ENCODE measurements around the gene G0S2.
A peak's percentile ranks its signal among the peaks of the same experiment; 100 is the strongest.

G0S2 gene

DNA sequence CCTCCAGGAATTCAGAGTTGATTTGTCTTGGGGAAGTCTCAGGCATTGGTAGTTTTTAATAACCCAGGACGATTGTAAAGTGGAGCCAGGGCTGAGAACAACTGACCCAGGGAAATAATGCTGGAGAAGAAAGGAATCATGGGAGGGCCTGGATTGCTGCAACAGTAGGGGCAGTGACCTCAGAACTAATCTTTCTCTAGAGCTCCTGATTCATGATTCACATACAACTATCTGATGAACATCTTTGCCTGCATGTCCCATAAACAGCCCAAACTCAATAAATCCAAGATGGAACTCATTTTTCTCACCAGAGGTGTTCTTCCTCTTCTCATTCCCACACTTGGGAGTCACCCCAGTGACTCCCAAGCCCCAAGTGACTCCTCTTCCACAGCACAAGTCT, 8.1 kb upstream of the G0S2 start:
- Histone ChIP-seq H3K4me1 (ENCODE audit: control insufficient read depth, insufficient read depth, low read length) (peaks cover 66% of the 10 kb centered on the region), H3K4me3 (ENCODE audit: low read length) (no peak overlapping the region), H3K36me3 (ENCODE audit: control insufficient read depth, insufficient read depth, low read length, severe bottlenecking) (no peaks in the 10 kb centered on the region), H3K9ac (ENCODE audit: low read length) (no peak overlapping the region), H3K9me3 (ENCODE audit: control insufficient read depth, low read length) (peaks cover 3% of the 10 kb centered on the region), H3K27me3 (replicated peaks; ENCODE audit: control insufficient read depth, insufficient read depth, low read length) (no peaks in the 10 kb centered on the region)
- no peak for DNase-seq (ENCODE audit: low read depth)

DNA sequence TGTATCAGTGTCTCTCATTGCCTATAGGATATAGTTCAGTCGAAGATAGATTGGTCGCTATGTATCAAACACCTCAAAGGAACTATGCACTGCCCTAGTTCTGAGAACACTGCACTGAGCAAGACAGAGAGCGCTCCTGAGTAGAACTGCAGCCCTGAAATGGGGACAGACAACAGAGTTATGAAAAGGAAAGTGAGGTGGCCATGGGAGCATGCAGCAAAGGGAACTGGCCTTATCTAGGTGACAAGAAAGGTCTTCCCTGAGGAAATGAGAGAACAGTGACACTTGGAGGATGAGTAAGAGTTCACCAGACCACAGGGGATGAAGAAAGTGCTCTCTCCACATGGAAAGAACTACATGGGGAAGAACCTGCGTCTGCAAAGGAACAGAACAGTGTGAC, 7.5 kb upstream of the G0S2 start:
- H3K9me3 ChIP-seq (ENCODE audit: control insufficient read depth, low read length) = peaks cover 3% of the 10 kb centered on the region
- H3K4me3 ChIP-seq (ENCODE audit: low read length) = no peak overlapping the region
- no peak for DNase-seq (ENCODE audit: low read depth)
- H3K36me3 ChIP-seq (ENCODE audit: control insufficient read depth, insufficient read depth, low read length, severe bottlenecking) = no peaks in the 10 kb centered on the region
- H3K9ac ChIP-seq (ENCODE audit: low read length) = peak overlapping the region; percentile 13
- peaks cover 66% of the 10 kb centered on the region for H3K4me1 ChIP-seq (ENCODE audit: control insufficient read depth, insufficient read depth, low read length)
- H3K27me3 ChIP-seq (replicated peaks; ENCODE audit: control insufficient read depth, insufficient read depth, low read length) = no peaks in the 10 kb centered on the region

DNA sequence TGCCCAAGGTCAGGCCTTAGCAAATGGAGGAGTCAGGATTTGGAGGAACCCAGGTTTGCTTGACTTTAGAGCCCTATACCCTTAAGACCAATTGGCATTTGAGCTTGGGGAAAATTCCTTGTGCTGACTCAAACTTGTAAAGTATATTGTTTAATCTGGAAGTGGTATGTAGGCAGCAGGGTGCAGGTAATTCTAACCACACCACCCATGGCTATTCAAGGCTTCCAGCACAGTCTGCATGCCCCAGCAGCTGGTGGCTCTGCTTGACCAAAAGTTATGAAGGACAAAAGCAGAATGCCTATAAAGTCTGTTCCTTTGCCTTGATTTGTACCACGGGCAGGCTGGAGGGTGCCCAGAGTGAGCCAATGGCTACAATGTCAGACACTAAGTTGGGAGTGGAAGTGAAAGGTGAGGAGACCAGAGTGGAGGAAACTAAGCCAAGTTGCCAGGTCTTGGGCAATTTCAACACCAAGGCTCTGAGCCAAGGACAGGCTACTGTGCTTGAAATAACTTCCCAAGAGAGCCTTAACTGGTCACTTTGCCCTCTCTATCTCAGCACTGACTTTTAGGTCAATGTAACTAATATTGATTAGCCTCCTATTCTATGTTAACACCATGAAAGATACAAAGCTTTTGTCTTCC, 4.7 kb upstream of the G0S2 start:
- Histone ChIP-seq H3K9ac (ENCODE audit: low read length) (peak overlapping the region; percentile 83), H3K4me1 (ENCODE audit: control insufficient read depth, insufficient read depth, low read length) (peaks cover 57% of the 10 kb centered on the region), H3K9me3 (ENCODE audit: control insufficient read depth, low read length) (peaks cover 3% of the 10 kb centered on the region), H3K4me3 (ENCODE audit: low read length) (peak overlapping the region; percentile 40), H3K27me3 (replicated peaks; ENCODE audit: control insufficient read depth, insufficient read depth, low read length) (no peaks in the 10 kb centered on the region), H3K36me3 (ENCODE audit: control insufficient read depth, insufficient read depth, low read length, severe bottlenecking) (no peaks in the 10 kb centered on the region)
- DNase-seq (ENCODE audit: low read depth) = no peak

DNA sequence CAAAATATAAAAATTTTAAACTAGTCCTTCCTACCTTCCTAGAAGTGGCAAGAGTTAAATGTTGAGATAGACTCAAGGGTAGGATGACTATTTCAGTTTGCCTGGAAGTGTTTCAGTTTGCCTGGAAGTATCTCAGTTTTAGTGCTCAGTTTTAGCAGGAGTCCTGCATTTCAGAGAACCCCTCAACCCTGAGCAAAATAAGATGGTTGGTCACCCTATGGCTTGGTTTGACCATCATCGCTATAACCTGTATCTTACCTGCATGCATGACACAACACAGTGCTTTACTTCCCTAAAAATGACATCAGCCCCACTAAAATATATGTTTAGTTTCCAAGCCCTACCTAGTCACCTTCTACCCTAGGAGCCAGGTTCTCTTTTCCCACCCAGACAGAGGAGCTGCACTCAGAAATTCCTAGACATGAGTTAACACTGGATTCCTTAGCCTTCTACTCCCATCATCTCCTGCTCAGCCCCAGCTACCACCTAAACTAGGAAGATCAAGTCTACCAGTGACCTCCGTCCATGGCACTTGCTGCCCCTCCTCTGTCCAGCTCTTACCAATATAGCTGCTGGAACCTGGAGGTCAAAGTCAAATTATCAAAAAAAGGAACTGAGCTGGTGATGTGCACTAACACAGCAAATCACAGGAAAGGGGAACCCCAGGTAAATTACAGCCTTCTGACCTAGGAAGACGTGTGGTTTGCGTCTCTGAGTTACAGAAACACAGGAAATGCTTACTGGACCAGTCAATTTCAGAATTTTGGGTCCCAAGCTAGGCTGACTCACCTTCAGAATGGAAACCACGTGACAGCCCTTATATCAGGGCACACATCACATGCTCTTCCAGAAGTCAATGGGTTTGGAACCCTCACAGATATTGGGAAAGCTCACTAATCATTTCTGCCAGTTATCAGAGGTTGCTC, 2.2 kb upstream of the G0S2 start:
- DNase-seq (ENCODE audit: low read depth) = no peak
- no peaks in the 10 kb centered on the region for H3K36me3 ChIP-seq (ENCODE audit: control insufficient read depth, insufficient read depth, low read length, severe bottlenecking)
- H3K27me3 ChIP-seq (replicated peaks; ENCODE audit: control insufficient read depth, insufficient read depth, low read length) = no peaks in the 10 kb centered on the region
- H3K4me1 ChIP-seq (ENCODE audit: control insufficient read depth, insufficient read depth, low read length) = peaks cover 57% of the 10 kb centered on the region
- H3K9ac ChIP-seq (ENCODE audit: low read length) = peak overlapping the region; percentile 92
- peaks cover 3% of the 10 kb centered on the region for H3K9me3 ChIP-seq (ENCODE audit: control insufficient read depth, low read length)
- peak overlapping the region; percentile 61 for H3K4me3 ChIP-seq (ENCODE audit: low read length)

DNA sequence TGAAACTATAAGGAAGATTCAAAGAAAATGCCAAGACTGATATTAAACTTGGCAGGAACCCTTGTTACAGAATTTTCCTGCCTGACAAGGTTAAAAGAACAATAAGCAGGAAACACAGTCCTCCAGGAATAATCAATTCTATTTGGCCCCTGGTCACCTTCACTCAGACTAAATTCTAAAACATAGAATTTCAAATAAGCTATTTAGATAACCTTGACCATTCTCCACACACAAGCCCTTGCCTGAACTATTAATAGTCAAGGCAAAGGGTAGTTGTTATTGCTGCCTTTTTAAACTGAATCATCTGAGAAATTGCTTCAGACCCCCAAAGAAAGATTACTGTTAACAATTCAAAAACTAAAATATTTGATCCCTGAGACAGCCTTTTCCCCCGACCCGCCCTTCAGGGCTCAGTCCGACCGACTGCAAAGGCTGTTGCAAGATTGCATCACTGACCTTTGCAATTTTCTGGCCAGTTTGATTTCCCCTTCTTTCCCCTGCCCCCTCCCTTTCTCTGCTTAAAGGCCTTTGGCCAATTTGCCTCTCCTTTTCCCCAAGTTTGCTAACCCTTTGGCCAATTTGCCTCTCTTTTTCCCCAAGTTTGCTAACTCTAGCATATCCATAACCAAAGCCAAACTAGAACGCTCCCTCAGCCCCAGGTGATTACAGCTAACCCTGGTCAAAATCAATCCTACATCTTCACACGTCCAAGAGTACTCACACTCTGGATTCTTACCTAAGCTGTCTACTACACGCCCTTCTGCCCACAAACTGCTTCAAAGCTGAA, 1.4 kb upstream of the G0S2 start:
- no peaks in the 10 kb centered on the region for H3K36me3 ChIP-seq (ENCODE audit: control insufficient read depth, insufficient read depth, low read length, severe bottlenecking)
- peaks cover 56% of the 10 kb centered on the region for H3K4me1 ChIP-seq (ENCODE audit: control insufficient read depth, insufficient read depth, low read length)
- H3K27me3 ChIP-seq (replicated peaks; ENCODE audit: control insufficient read depth, insufficient read depth, low read length) = no peaks in the 10 kb centered on the region
- H3K9me3 ChIP-seq (ENCODE audit: control insufficient read depth, low read length) = peaks cover 3% of the 10 kb centered on the region
- peak; percentile 41 for DNase-seq (ENCODE audit: low read depth)
- H3K4me3 ChIP-seq (ENCODE audit: low read length) = peak overlapping the region; percentile 85
- H3K9ac ChIP-seq (ENCODE audit: low read length) = peak overlapping the region; percentile 92

DNA sequence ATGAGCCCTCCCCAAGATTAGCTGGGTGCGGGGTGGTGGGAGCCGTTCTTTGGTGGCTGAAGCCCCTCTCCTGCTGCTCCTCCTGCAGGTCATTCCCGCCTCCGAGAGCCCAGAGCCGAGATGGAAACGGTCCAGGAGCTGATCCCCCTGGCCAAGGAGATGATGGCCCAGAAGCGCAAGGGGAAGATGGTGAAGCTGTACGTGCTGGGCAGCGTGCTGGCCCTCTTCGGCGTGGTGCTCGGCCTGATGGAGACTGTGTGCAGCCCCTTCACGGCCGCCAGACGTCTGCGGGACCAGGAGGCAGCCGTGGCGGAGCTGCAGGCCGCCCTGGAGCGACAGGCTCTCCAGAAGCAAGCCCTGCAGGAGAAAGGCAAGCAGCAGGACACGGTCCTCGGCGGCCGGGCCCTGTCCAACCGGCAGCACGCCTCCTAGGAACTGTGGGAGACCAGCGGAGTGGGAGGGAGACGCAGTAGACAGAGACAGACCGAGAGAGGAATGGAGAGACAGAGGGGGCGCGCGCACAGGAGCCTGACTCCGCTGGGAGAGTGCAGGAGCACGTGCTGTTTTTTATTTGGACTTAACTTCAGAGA, 448 bp downstream of the G0S2 start:
- no peaks in the 10 kb centered on the region for H3K27me3 ChIP-seq (replicated peaks; ENCODE audit: control insufficient read depth, insufficient read depth, low read length)
- DNase-seq (ENCODE audit: low read depth) = peak; percentile 54

DNA sequence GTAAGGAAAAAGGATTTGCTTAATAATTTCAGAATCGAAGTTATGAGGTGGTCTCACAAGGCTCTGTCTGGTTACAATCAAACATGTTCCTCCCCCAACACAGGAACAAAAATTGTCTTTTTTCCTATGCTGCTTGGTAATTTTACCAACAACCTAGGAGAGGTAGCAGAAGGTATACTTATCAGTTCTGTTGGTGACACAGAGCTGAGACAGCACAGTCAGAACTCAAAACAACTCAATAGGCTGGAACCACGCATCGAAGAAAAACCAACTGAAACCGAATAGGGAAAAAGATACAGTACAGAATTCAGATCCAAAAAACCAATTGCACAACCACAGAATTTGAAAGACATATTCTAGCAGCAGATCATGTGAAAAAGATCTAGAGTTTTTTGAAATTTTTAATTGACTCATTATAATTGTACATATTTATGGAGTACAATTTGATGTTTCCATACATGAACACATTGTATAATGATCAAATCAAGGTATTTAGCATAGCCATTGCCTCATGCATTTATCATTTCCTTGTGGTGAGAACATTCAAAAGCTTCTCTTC, 3.8 kb downstream of the G0S2 start:
- no peaks in the 10 kb centered on the region for H3K36me3 ChIP-seq (ENCODE audit: control insufficient read depth, insufficient read depth, low read length, severe bottlenecking)
- peak overlapping the region; percentile 24 for H3K9ac ChIP-seq (ENCODE audit: low read length)
- H3K9me3 ChIP-seq (ENCODE audit: control insufficient read depth, low read length) = no peaks in the 10 kb centered on the region
- no peak for DNase-seq (ENCODE audit: low read depth)
- H3K27me3 ChIP-seq (replicated peaks; ENCODE audit: control insufficient read depth, insufficient read depth, low read length) = no peaks in the 10 kb centered on the region
- no peak overlapping the region for H3K4me3 ChIP-seq (ENCODE audit: low read length)
- H3K4me1 ChIP-seq (ENCODE audit: control insufficient read depth, insufficient read depth, low read length) = peaks cover 19% of the 10 kb centered on the region

More for the DNA sequence above, 448 bp downstream of the G0S2 start:
- peaks cover 3% of the 10 kb centered on the region for H3K9me3 ChIP-seq (ENCODE audit: control insufficient read depth, low read length)
- peak overlapping the region; percentile 92 for H3K9ac ChIP-seq (ENCODE audit: low read length)
- H3K36me3 ChIP-seq (ENCODE audit: control insufficient read depth, insufficient read depth, low read length, severe bottlenecking) = no peaks in the 10 kb centered on the region
- peak overlapping the region; percentile 85 for H3K4me3 ChIP-seq (ENCODE audit: low read length)
- peaks cover 47% of the 10 kb centered on the region for H3K4me1 ChIP-seq (ENCODE audit: control insufficient read depth, insufficient read depth, low read length)

DNA sequence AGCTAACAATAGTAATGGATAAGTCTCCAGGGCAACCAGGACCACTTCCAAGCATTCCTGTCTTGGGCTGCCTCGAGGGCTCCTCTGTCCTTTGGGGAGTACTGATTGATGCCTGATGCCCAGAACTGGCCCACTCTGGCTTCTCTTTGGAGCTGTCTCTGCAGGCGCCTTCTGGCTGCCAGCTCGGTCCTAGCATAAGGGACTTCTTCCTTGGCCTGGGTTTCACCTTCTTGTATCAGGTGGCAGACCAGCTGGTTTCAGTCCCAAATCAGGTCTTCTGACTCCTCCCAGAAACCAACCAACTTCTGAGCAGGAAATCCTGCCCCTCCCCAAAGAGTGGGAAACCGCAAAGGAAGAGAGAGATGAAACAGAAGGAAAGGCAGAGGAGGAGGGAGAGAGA, 10.6 kb downstream of the G0S2 start:
- Histone ChIP-seq H3K27me3 (replicated peaks; ENCODE audit: control insufficient read depth, insufficient read depth, low read length) (no peaks in the 10 kb centered on the region), H3K4me3 (ENCODE audit: low read length) (no peak overlapping the region), H3K9me3 (ENCODE audit: control insufficient read depth, low read length) (no peaks in the 10 kb centered on the region), H3K36me3 (ENCODE audit: control insufficient read depth, insufficient read depth, low read length, severe bottlenecking) (no peaks in the 10 kb centered on the region), H3K9ac (ENCODE audit: low read length) (no peak overlapping the region), H3K4me1 (ENCODE audit: control insufficient read depth, insufficient read depth, low read length) (peaks cover 35% of the 10 kb centered on the region)
- no peak for DNase-seq (ENCODE audit: low read depth)

DNA sequence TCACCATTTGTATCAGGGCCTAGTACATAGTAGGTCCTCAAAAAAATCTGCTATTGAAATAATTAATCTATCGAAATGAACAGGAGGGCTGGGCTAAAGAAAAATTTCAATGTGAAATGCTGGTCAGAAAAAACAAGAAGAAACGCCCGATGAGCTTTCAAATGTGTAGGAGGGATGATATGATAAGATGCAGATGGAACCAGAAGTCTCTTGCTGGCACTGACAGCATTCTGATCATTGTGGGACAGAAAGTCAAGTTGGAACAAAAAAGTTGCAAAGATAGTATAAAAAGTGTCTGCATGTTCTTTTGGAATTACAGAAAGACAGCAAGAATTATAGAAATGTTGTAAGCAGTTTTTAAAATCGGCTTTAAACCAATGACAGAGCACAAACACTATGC, 11.1 kb downstream of the G0S2 start:
- Histone ChIP-seq H3K9ac (ENCODE audit: low read length) (no peak overlapping the region), H3K27me3 (replicated peaks; ENCODE audit: control insufficient read depth, insufficient read depth, low read length) (no peaks in the 10 kb centered on the region), H3K4me3 (ENCODE audit: low read length) (no peak overlapping the region), H3K36me3 (ENCODE audit: control insufficient read depth, insufficient read depth, low read length, severe bottlenecking) (no peaks in the 10 kb centered on the region), H3K9me3 (ENCODE audit: control insufficient read depth, low read length) (no peaks in the 10 kb centered on the region), H3K4me1 (ENCODE audit: control insufficient read depth, insufficient read depth, low read length) (peaks cover 35% of the 10 kb centered on the region)
- no peak for DNase-seq (ENCODE audit: low read depth)

DNA sequence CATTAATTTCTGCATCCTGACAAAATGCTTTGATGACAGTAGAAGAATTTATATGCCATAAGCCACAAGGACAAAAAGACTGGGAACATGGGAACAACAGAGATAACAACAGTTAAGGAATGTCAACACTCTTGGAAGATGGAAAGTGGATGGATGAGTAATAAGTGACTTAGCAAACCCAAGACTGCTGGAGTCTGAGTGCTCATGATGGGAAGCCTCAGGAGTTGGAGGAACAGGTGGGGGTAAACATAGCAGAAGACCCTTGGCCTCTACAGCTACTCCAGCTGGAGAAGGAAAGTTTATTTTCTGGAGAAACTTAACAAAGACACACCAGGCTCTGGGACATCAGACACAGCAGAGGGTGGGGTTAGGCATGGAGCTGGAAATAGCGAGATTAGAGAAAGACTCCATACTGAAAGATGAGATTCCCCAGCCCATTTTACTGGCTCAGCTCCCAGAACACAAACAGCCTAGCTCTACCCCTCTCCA, 13.6 kb downstream of the G0S2 start:
- Histone ChIP-seq H3K36me3 (ENCODE audit: control insufficient read depth, insufficient read depth, low read length, severe bottlenecking) (no peaks in the 10 kb centered on the region), H3K9me3 (ENCODE audit: control insufficient read depth, low read length) (no peaks in the 10 kb centered on the region), H3K4me3 (ENCODE audit: low read length) (no peak overlapping the region), H3K4me1 (ENCODE audit: control insufficient read depth, insufficient read depth, low read length) (peaks cover 49% of the 10 kb centered on the region), H3K27me3 (replicated peaks; ENCODE audit: control insufficient read depth, insufficient read depth, low read length) (no peaks in the 10 kb centered on the region), H3K9ac (ENCODE audit: low read length) (no peak overlapping the region)
- DNase-seq (ENCODE audit: low read depth) = peak; percentile 20

Data from adipocyte (in vitro differentiated cells).